HG03565 (cell line): ENCODE data around the gene THRB.

ENCODE experiments used
- ATAC-seq: cut with Tn5 transposase; IDR thresholded peaks from one replicate; pipeline ENCODE4 v1.9.1; 2021; ENCODE audit warnings: mild to moderate bottlenecking, moderate library complexity; ENCODE audit not compliant: unreplicated experiment

Gene THRB

DNA sequence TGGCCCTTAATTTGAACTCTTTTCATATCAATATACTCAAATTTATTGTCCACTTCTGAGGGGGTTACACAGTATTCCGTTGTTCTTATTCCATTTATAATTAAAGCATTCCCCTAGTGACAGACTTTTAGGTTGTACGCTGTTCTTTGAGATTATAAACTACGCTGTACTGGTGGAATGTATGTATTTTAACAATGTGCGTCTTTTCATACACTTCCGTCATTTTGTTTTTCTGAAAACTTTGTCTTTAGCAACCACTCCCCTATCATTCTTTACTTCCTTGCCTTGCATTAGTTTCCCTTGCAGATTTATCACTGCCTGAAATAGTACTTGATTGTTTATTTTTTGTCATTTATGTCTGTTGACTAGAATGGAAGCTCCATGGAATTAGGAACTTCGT lies 137.0 kb downstream of the THRB start:
- ATAC-seq, result no peak

GRCh38 chr3:24355806-24356205 lies 138.8 kb downstream of the THRB start:
- no peak for ATAC-seq

GRCh38 chr3:24354230-24354629 lies 140.4 kb downstream of the THRB start:
- no peak for ATAC-seq

DNA sequence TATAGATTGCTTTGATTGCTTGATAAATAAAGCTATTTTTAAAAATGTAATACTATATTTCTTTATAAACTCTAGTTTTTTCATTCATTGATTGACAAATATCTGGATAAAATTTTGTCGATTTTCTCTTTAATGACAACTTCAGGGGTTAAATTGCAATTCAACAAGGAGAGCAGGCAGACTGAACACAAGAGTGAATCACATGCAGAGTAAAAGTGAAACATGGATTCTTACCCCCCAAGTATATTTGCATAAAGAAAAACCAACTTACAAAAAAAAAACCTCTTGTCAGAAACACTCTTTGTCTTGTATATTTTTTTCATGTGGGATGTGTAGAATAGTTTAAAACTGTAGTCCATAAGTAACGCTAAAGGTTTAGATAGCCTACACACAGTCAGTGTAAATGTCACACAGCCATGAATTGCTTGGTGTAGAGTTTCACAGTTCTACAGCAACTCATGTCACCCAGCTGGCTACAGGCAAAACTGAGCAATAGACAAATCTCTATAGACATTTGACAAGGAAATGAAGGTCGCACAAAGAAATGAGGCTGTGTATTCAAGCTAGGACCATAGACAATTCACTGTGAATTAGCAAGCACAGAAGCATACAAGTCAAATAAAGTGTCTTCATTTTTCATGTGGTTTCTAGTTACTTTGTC lies 141.6 kb downstream of the THRB start:
- ATAC-seq, result no peak

GRCh38 chr3:24351779-24352469 lies 142.7 kb downstream of the THRB start:
- ATAC-seq, result no peak

DNA sequence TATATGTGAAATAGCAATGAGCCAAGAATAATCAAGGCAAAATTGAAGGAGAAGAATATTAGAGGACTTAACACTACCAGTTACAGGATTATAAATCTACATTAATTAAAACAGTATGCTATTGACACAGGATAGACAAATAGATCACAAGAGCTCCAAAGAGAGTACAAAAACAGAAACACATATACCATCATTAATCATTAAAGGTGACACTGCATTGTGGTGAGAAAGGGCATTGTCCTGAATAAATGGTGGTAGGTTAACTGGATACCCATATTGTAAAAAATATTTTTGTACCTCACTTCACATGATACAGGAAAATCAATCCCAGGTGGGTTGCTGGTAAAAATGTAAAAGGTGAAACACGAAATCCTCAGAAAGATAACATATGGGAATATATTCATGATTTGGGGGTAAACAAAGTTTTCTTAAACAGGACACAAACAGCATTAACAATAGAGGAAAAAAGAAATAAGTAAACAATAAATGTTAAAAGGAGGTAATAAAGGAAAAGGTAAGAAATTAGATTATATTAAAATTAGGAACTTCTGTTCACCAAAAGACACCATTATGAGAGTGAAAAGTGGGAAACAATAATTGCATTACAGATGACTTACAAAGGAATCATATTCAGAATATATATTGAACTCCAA lies 145.2 kb downstream of the THRB start:
- ATAC-seq, result no peak

- ATAC-seq, result no peak
These were observed 146.3 kb downstream of the THRB start for GRCh38 chr3:24348348-24348747.

DNA sequence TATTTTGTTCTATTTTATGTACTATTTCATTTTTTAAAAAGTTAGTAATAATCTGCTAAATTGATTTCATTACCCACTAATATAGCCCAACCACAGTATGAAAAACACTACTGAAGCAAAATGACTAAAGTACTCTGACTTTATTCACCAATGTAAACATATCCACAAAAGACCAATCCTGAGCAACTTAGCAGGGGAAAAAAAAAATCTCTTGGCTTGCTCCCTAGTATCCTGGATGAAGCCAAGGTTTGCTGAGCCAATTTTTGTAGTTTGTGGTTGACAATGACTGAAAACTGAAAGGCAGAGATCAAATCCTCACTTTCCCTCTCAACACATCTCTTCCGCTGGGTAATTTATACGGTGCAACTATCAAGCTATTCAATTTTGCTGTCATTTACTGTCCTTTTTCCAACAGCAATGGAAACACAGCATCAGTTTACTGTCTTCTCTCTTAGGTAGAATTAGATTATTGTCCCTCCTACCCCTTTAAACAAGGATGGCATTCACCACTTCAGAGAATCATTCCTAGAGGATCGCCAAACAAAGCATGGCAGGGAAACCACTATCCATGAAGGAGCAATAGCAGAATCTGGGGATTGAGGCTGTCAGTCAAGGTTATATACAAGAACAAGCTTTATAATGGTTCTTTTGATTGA lies 149.7 kb downstream of the THRB start:
- ATAC-seq, result no peak

DNA sequence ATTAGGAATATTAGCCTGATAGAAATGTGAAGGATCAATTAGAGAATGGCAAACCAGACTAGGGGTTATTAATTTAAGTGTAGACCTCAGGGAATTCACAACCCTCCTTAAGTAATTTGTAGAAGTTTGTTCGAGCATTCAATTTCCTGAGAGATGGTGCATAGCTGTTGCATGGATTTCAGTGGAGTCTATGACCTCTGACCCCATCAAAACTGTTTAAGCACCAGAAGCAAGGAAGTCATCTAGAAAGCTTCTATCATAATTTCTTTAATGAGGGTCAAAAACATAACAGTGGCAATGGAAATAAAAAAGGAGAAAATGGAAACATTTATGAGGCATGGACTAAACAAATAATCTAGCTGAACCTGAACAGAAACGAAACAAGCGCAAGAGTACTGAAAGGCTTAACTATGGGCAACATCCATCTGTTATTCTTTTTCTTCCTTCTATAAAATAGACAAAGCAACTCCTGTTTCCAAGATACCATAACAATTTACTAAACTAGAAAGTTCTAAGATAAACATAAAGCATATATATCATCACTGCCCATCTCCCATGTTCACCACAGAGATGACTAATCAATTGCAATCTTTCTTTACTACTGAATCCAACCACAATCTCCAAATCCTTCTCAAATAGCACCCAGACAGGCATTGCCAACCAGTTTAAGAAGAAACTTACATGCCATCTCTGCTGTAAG lies 151.4 kb downstream of the THRB start:
- ATAC-seq, result no peak

- ATAC-seq, result no peak
These were observed 152.4 kb downstream of the THRB start for GRCh38 chr3:24342275-24342674.

DNA sequence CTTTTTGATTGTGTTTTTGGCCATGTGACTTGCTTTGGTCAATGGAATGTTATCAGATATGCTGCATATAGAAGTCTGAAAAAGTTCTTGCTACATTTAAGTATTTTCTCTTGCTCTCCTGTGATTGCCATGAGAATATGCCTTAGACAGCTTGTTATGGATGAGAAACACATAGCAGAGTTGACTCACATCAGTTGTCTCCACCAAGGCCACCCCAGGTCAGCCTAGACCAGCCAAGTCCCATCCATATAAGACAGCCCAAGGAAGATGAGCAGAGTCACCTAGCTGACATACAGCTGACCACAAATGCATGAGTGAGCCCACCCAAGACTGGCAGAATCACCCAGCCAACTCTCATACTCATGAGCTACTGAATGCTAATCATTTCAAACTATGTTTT lies 153.0 kb downstream of the THRB start:
- ATAC-seq, result no peak

GRCh38 chr3:24340966-24341365 lies 153.7 kb downstream of the THRB start:
- ATAC-seq, result no peak

DNA sequence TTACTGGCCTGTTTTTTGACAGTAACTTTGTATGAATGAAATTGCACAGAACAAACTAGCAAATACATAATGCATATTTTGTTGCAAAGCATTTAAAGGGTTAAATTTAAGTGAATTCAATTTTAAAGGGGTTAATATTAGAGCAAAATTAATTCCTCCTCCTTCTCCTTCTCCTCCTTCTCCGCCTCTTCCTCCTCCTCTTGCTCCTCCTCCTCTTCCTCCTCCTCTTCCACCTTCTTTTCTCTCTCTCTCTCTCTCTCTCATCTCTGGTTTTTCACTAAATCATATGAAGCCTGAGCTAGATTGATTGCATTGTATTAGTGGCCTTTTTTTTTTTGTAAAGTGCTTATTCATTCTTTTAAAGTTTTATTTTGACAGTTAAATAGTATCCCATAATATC lies 154.5 kb downstream of the THRB start:
- no peak for ATAC-seq

- ATAC-seq, result no peak
These were observed 155.3 kb downstream of the THRB start for GRCh38 chr3:24339266-24339825.

DNA sequence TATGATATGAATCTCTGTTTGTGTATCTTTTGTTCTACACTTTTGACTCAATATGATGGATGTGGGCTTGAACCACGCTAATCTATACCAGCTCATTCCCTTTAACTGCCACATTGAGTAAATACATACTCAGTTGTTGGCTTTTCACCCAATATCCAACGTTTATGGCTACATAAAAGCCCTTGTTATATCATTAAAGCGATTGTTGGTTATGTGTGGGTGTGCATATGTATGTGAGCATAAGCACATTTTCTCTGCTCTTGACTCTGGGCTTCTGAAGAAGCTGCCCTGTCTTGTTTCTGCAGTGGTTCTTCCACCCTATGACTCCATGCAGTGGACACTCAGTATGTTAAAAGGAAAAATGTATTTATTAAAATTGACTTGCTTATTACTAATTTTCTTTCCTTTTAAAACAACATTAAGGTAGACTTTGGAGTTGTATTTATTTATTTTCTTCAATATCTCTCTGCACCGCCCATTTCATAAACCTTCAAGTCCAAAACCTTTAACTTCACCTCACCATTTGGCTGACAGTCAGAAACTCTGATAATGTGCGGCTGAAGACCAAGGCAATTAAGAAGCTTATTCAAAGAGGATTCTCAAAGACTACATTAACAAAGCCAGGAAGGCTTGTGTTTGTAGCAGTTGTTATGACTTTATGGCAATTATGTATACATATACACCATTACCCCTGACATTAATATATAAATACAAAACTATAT lies 156.1 kb downstream of the THRB start:
- no peak for ATAC-seq

- ATAC-seq, result no peak
These were observed 158.5 kb downstream of the THRB start for GRCh38 chr3:24336101-24336500.

- no peak for ATAC-seq
These were observed 162.6 kb downstream of the THRB start for GRCh38 chr3:24332092-24332491.

- ATAC-seq, result no peak
These were observed 171.4 kb downstream of the THRB start for GRCh38 chr3:24323272-24323671.

GRCh38 chr3:24320601-24321000 lies 174.0 kb downstream of the THRB start:
- no peak for ATAC-seq

- ATAC-seq, result no peak
These were observed 175.9 kb downstream of the THRB start for GRCh38 chr3:24318677-24319287.
